Mucosa of gallbladder (tissue), 1 donor: ENCODE data around the gene CPXCR1. TPM values are rescaled to one million over a fixed set of nuclear protein-coding genes. Genes with fewer than 3 reads are reported as not detected.
"Not testable (repeated sequence)": the region's sequence is repeated elsewhere in the genome, so short reads cannot be mapped to it uniquely, and the experiment has no call there.

ENCODE experiments used
- DNase-seq: peaks from one replicate; pipeline ENCODE4 v3.0.0-alpha.2; 2020; ENCODE audit warnings: low spot score
- total RNA-seq: library from RNA; stranded (reverse); gene quantifications from one replicate; pipeline ENCODE4 v1.2.1, GENCODE V29; 2021
- donor health status: DM: no; HTN: no; CAD: no.

Gene CPXCR1
- not detected for total RNA-seq

GRCh38 chrX:88746925-88747324 is at the start of gene CPXCR1:
TSS of gene CPXCR1 (plus strand) at chrX:88747225. CDS start at chrX:88753415, 6,190 bp downstream.
- DNase-seq, result no peak

GRCh38 chrX:88735835-88736234 is 11.2 kb upstream of the CPXCR1 start:
- no peak for DNase-seq

- DNase-seq, result not testable (repeated sequence)
These were observed 810 bp upstream of the CPXCR1 start for GRCh38 chrX:88746215-88746614.

GRCh38 chrX:88752339-88752738 is 5.3 kb downstream of the CPXCR1 start:
- DNase-seq, result not testable (repeated sequence)

- DNase-seq, result no peak
These were observed 42.8 kb downstream of the CPXCR1 start for GRCh38 chrX:88789825-88790224.
